ENCODE measurements around the gene SHQ1. TPM values are rescaled to one million over a fixed set of nuclear protein-coding genes. Genes with fewer than 3 reads are reported as not detected.
A peak's percentile ranks its signal among the peaks of the same experiment; 100 is the strongest.
"Not testable (repeated sequence)": the region's sequence is repeated elsewhere in the genome, so short reads cannot be mapped to it uniquely, and the experiment has no call there.

The SHQ1 gene
- total RNA-seq, 2 donors from 2014 or later = 9.6 to 11.2 TPM

DNA sequence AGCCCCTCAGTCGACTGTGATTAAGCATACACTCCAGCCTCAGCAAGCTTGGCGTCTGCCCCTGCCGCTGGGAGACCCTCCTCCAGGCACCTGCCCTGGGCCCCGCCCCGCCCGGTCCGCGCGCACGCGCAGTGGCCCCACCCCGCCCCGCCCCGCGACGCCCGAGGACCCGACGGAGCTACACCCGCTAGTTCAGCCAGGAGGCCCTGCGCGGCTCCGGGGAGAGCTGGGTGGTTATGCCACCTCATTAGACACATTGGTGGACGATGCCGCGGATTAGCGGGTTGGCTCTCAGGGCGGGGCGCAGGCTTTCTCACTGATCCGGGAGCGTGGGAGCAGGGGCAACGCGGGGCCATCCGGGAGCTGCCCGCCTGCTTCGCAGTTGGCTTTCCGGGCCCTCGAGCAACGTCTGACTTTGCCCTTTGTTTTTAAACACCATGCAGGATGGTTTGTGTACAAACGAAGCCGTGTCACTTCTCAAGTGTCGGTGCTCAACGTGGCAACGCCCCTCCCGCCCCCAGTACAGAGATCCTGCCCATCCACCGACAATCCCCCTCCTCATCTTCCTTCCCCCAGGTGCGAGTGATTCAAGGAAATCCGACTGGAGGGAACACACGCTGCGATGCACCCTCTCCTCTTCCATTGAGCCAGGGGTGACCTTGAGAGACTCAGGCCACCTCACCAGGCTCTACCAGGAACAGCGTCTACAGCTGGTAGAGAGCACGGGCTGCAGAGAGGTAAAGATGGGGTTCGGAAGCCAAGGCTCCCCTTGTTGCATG lies 109.3 kb downstream of the SHQ1 start:
- Histone ChIP-seq H3K27me3 (no peaks in the 10 kb centered on the region), H3K9me3 (peaks cover 0 to 5% (median 0%) of the 10 kb centered on the region in 3 donors), H3K27ac (no peak overlapping the region), H3K36me3 (replicated peaks in 1 of 2; ENCODE audit: insufficient read depth in 1 of 2, low read depth in 2 of 2) (no peaks in the 10 kb centered on the region), H3K4me1 (peaks cover 16% of the 10 kb centered on the region), H3K4me3 (no peak overlapping the region)
- TF ChIP-seq POLR2A (IDR thresholded peaks at IDR 0.05) = no peak
- TF ChIP-seq, protein P1, sequence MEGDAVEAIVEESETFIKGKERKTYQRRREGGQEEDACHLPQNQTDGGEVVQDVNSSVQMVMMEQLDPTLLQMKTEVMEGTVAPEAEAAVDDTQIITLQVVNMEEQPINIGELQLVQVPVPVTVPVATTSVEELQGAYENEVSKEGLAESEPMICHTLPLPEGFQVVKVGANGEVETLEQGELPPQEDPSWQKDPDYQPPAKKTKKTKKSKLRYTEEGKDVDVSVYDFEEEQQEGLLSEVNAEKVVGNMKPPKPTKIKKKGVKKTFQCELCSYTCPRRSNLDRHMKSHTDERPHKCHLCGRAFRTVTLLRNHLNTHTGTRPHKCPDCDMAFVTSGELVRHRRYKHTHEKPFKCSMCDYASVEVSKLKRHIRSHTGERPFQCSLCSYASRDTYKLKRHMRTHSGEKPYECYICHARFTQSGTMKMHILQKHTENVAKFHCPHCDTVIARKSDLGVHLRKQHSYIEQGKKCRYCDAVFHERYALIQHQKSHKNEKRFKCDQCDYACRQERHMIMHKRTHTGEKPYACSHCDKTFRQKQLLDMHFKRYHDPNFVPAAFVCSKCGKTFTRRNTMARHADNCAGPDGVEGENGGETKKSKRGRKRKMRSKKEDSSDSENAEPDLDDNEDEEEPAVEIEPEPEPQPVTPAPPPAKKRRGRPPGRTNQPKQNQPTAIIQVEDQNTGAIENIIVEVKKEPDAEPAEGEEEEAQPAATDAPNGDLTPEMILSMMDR (IDR thresholded peaks at IDR 0.05) = peak in 5 of 7 experiments; percentile 7 to 24 (median 17)
- ATAC-seq (peak; percentile 87), DNase-seq (peak; percentile 57 to 72 (median 62))
- WGBS, 2 donors = 6 to 22% methylated on average over 15 to 49 of the region's 53 CpGs
- intact Hi-C loops (cut with DNase I) = no loop called here

DNA sequence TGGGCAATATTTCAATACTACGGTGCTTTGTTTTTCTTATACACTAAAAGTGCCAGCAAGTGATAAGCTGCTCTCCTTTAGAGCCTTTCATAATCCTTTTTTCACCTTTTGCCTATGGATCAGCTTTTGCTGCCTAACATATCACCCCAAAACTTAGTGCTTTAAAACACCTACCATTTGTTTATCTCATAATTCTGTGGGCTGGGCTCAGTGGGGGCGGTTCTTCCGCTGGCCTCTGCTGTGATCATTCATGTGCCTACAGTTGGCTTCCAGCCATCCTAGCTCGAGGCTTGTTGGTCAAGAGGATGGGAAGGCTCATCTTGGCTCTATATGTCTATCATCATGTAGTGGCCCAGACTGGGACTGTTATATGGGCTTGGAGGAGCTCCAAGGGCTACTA lies 113.2 kb downstream of the SHQ1 start:
- intact Hi-C loops (cut with DNase I); H3K4me3 ChIP-seq; H3K27me3 ChIP-seq; H3K27ac ChIP-seq; ATAC-seq; DNase-seq; H3K36me3 ChIP-seq (replicated peaks in 1 of 2; ENCODE audit: insufficient read depth in 1 of 2, low read depth in 2 of 2): not testable (repeated sequence)
- peaks cover 0 to 15% (median 0%) of the 10 kb centered on the region in 3 donors for H3K9me3 ChIP-seq
- H3K4me1 ChIP-seq = peaks cover 16% of the 10 kb centered on the region
- WGBS, 2 donors = 86 to 96% methylated on average over 3 of the region's 4 CpGs

DNA sequence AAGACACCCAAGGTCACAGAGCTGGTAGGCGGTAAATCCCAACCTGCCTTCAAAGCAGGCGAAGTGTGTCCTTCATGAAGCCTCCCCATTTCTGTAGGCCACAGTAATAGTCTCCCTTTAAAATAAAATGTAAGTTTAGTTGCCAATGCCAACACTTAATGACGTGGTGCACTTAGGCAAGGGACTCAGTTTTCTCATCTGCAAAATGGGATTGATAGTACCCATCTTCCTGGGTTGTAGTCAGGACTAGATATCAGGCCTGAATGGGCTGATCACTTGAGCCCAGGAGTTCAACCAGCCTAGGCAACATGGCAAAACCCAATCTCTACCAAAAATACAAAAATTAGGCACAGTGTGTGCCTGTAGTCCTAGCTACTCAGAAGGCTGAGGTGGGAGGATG lies 114.6 kb downstream of the SHQ1 start:
- DNase-seq (no peak), ATAC-seq (no peak)
- no peaks in the 10 kb centered on the region for H3K27me3 ChIP-seq
- no peaks in the 10 kb centered on the region for H3K36me3 ChIP-seq (replicated peaks in 1 of 2; ENCODE audit: insufficient read depth in 1 of 2, low read depth in 2 of 2)
- intact Hi-C loops (cut with DNase I) = no loop called here
- peaks cover 0 to 15% (median 0%) of the 10 kb centered on the region in 3 donors for H3K9me3 ChIP-seq
- no peak overlapping the region for H3K27ac ChIP-seq
- no peak overlapping the region for H3K4me3 ChIP-seq
- 89% methylated on average over 3 of the region's 3 CpGs for WGBS, 2 donors
- peaks cover 7% of the 10 kb centered on the region for H3K4me1 ChIP-seq
- TF ChIP-seq, protein P1 (IDR thresholded peaks at IDR 0.05) = no peak
- no peak for TF ChIP-seq POLR2A (IDR thresholded peaks at IDR 0.05)

DNA sequence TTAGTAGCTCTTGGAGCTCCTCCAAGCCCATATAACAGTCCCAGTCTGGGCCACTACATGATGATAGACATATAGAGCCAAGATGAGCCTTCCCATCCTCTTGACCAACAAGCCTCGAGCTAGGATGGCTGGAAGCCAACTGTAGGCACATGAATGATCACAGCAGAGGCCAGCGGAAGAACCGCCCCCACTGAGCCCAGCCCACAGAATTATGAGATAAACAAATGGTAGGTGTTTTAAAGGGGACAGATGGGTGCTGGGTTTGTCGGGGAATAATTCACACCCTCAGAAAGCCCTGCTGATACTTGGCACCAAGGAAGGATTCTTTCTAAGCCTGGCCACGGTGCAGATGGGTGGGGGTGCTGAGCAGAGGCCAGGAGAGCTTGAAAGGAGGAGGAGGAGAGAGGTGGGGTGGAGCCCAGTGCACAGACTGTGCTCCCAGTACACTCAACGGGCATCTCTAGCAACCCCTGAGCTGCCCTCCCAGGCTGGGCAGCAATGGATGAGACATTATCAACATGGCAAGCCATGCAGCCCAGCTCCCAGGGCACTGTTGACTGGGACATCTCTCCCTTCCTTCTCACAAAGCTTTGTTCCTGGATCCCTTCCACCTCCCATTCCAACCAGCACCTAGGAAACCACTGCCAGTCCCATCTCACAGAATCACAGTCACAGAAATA lies 115.4 kb downstream of the SHQ1 start:
- H3K36me3 ChIP-seq (replicated peaks in 1 of 2; ENCODE audit: insufficient read depth in 1 of 2, low read depth in 2 of 2); H3K27ac ChIP-seq; H3K27me3 ChIP-seq; DNase-seq; H3K4me3 ChIP-seq; ATAC-seq; H3K4me1 ChIP-seq; intact Hi-C loops (cut with DNase I): not testable (repeated sequence)
- WGBS, 2 donors = 83 to 84% methylated on average over 4 of the region's 6 CpGs
- H3K9me3 ChIP-seq = peaks cover 0 to 15% (median 0%) of the 10 kb centered on the region in 3 donors

DNA sequence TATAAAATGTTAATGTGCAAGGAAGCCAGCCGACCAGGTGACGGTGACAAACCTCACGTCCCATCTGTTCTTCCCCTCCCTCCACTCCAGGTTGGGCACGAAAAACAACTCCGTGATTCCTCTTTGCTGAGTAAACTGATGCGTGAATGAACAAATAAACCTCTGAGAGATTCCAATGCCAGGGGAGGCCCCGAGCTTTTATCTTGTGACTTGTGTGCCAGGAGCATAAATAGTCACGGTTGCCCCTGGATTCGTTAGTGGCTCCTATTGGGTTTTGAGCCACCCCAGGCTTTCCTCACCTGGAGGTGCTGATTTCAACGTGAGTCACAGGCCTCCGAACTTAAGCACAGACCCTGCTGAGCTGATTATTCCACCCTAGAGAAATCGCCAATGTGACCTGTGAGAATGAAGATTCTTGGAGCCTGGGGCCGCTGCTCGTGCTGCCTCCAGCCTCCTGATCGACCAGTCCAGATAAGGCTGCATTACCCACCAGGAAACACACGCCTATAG lies 119.2 kb downstream of the SHQ1 start:
- H3K27ac ChIP-seq = no peak overlapping the region
- DNase-seq = peak in 2 of 4 donors; percentile 23 to 38
- H3K27me3 ChIP-seq = no peaks in the 10 kb centered on the region
- no peak for TF ChIP-seq POLR2A (IDR thresholded peaks at IDR 0.05)
- TF ChIP-seq, protein P1 (IDR thresholded peaks at IDR 0.05) = no peak
- peaks cover 0 to 10% (median 0%) of the 10 kb centered on the region in 3 donors for H3K9me3 ChIP-seq
- intact Hi-C loops (cut with DNase I) = no loop called here
- no peaks in the 10 kb centered on the region for H3K36me3 ChIP-seq (replicated peaks in 1 of 2; ENCODE audit: insufficient read depth in 1 of 2, low read depth in 2 of 2)
- peak; percentile 45 for ATAC-seq
- H3K4me1 ChIP-seq = no peaks in the 10 kb centered on the region
- 25 to 30% methylated on average over 16 of the region's 16 CpGs for WGBS, 2 donors
- H3K4me3 ChIP-seq = no peak overlapping the region
